Parathyroid adenoma (tissue), 2 donors: ENCODE measurements around the gene ZNF75A.
A peak's percentile ranks its signal among the peaks of the same experiment; 100 is the strongest.
"Not testable (repeated sequence)": the region's sequence is repeated elsewhere in the genome, so short reads cannot be mapped to it uniquely, and the experiment has no call there.

Source experiments
- H2AFZ ChIP-seq: fragments of 300-600 bp; sonication (generic); one replicate; pipeline ENCODE4 v1.7.0; 2017; ENCODE audit warnings: antibody characterized with exemption, mild to moderate bottlenecking
- H3K27ac ChIP-seq: fragments of 300-600 bp; sonication (generic); one replicate; pipeline ENCODE4 v1.7.0; 2017
- H3K27me3 ChIP-seq: fragments of 300-600 bp; sonication (generic); one replicate; pipeline ENCODE4 v1.7.0; 2017; ENCODE audit warnings: low read length; ENCODE audit not compliant: control insufficient read depth, insufficient read depth
- H3K36me3 ChIP-seq: fragments of 300-600 bp; sonication (generic); one replicate; pipeline ENCODE4 v1.7.0; 2017; ENCODE audit warnings: low read length; ENCODE audit not compliant: control insufficient read depth, insufficient read depth
- H3K4me1 ChIP-seq: fragments of 300-600 bp; sonication (generic); one replicate; pipeline ENCODE4 v1.7.0; 2017; ENCODE audit warnings: control low read depth
- H3K4me2 ChIP-seq: fragments of 300-600 bp; sonication (generic); one replicate; pipeline ENCODE4 v1.7.0; 2017; ENCODE audit warnings: low read length
- H3K4me3 ChIP-seq: fragments of 300-600 bp; sonication (generic); one replicate; pipeline ENCODE4 v1.7.0; 2017; ENCODE audit warnings: low read depth, low read length
- H3K79me2 ChIP-seq: fragments of 300-600 bp; sonication (generic); one replicate; pipeline ENCODE4 v1.7.0; 2017; ENCODE audit warnings: control low read depth
- H3K9ac ChIP-seq: fragments of 300-600 bp; sonication (generic); one replicate; pipeline ENCODE4 v1.7.0; 2017; ENCODE audit warnings: mild to moderate bottlenecking
- H3K9me3 ChIP-seq: fragments of 300-600 bp; sonication (generic); one replicate; pipeline ENCODE4 v1.7.0; 2017; ENCODE audit warnings: low read length; ENCODE audit not compliant: control insufficient read depth
- CTCF ChIP-seq: fragments of 300-600 bp; sonication (generic); IDR thresholded peaks from one replicate; pipeline ENCODE4 v1.7.0; 2017; ENCODE audit warnings: antibody characterized with exemption, mild to moderate bottlenecking
- donor health status: primary hyperparathyroidism.

The ZNF75A gene

GRCh38 chr16:3262517-3262916, 42.8 kb upstream of the ZNF75A start:
- H3K27me3 ChIP-seq: no peaks in the 10 kb centered on the region
- no peak overlapping the region for H3K4me3 ChIP-seq
- no peaks in the 10 kb centered on the region for H3K36me3 ChIP-seq
- H3K4me2 ChIP-seq: no peak overlapping the region
- peak overlapping the region; percentile 96 for H3K27ac ChIP-seq
- H3K9me3 ChIP-seq: no peaks in the 10 kb centered on the region
- TF ChIP-seq CTCF: no peak
- peak overlapping the region; percentile 45 for H2AFZ ChIP-seq
- no peaks in the 10 kb centered on the region for H3K4me1 ChIP-seq
- H3K9ac ChIP-seq: no peak overlapping the region
- peaks cover 4% of the 10 kb centered on the region for H3K79me2 ChIP-seq

DNA sequence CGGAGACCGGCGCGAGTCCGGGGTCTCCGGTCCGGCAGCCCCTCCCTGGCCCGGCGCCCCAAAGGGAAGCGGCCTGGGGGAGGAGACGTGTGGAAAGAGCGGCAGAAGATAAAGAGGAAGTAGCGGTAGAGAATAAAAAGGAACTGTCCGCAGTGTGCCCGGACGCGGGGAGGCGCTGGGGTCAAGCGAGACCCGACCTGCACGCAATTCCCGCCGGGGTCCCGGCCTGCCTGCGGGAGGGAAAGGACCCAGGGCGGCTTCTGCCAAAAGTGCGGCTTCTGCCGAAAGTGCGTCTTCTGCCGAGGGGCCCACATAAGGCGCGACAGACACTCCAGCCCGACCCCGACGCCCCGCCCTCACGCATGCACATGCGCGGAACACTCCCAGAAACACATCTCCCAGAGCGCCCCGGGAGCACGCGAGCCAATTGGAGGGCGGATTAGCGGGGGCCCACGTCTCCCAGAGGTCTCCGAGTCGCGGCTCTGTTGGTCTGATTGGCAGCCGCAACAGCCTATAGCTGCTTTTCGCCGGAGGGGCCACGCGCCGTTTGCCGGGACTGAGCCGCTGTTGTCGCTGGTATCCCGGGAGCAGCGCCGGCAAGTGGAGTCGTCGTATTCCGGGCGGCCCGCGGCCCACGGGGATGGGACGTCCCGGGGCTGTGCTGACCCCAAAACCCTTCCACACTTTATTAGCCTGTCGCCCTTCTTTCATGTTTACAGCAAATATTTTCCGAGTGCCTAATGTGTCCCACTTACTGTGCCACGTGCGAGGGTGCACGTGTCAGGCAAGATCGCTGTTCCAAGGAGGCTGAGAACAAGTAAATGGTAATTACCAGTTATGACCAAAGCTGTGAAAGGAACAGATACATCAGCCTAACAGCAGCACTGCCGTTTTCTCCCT, 40.9 kb upstream of the ZNF75A start:
- H3K4me2 ChIP-seq: peak overlapping the region; percentile 98
- peak overlapping the region; percentile 96 for H3K27ac ChIP-seq
- no peaks in the 10 kb centered on the region for H3K27me3 ChIP-seq
- peak overlapping the region; percentile 65 for H3K9ac ChIP-seq
- no peaks in the 10 kb centered on the region for H3K4me1 ChIP-seq
- peak overlapping the region; percentile 94 for H3K4me3 ChIP-seq
- no peaks in the 10 kb centered on the region for H3K9me3 ChIP-seq
- no peaks in the 10 kb centered on the region for H3K36me3 ChIP-seq
- H2AFZ ChIP-seq: peak overlapping the region; percentile 81
- H3K79me2 ChIP-seq: peaks cover 4% of the 10 kb centered on the region
- peak; percentile 29 for TF ChIP-seq CTCF

GRCh38 chr16:3266873-3267537, 38.3 kb upstream of the ZNF75A start:
- Histone ChIP-seq H3K27me3 (no peaks in the 10 kb centered on the region), H3K27ac (no peak overlapping the region), H3K9ac (no peak overlapping the region), H3K79me2 (peaks cover 4% of the 10 kb centered on the region), H3K36me3 (no peaks in the 10 kb centered on the region), H3K4me1 (no peaks in the 10 kb centered on the region), H2AFZ (peak overlapping the region; percentile 55), H3K9me3 (no peaks in the 10 kb centered on the region), H3K4me3 (no peak overlapping the region), H3K4me2 (no peak overlapping the region)
- TF ChIP-seq CTCF: peak; percentile 64

- Histone ChIP-seq H3K9me3 (no peaks in the 10 kb centered on the region), H3K9ac (no peak overlapping the region), H3K4me2 (no peak overlapping the region), H3K4me3 (no peak overlapping the region), H3K79me2 (peaks cover 4% of the 10 kb centered on the region), H3K4me1 (no peaks in the 10 kb centered on the region), H3K36me3 (no peaks in the 10 kb centered on the region), H3K27me3 (no peaks in the 10 kb centered on the region), H3K27ac (no peak overlapping the region), H2AFZ (no peak overlapping the region)
- TF ChIP-seq CTCF: no peak
Measured at GRCh38 chr16:3268294-3268693, 37.0 kb upstream of the ZNF75A start.

GRCh38 chr16:3270718-3271117, 34.6 kb upstream of the ZNF75A start:
- not testable (repeated sequence) for H3K9me3 ChIP-seq

GRCh38 chr16:3271281-3271680, 34.0 kb upstream of the ZNF75A start:
- H3K4me1 ChIP-seq, H3K27me3 ChIP-seq, H3K4me2 ChIP-seq, H2AFZ ChIP-seq, H3K9me3 ChIP-seq, H3K36me3 ChIP-seq, H3K27ac ChIP-seq, H3K79me2 ChIP-seq, H3K9ac ChIP-seq, H3K4me3 ChIP-seq: not testable (repeated sequence)

More at GRCh38 chr16:3270718-3271117, 34.6 kb upstream of the ZNF75A start:
- H3K79me2 ChIP-seq, H3K9ac ChIP-seq, H3K27me3 ChIP-seq, H2AFZ ChIP-seq, H3K4me1 ChIP-seq, H3K4me3 ChIP-seq, H3K4me2 ChIP-seq, H3K27ac ChIP-seq, H3K36me3 ChIP-seq: not testable (repeated sequence)
